HG02798 (cell line): ENCODE results near the gene CEP85L.

Source experiments
- ATAC-seq: cut with Tn5 transposase; IDR thresholded peaks from one replicate; pipeline ENCODE4 v1.9.1; 2021; ENCODE audit warnings: mild to moderate bottlenecking; ENCODE audit not compliant: unreplicated experiment, poor library complexity

CEP85L gene

GRCh38 chr6:118630923-118631322 lies 20.5 kb downstream of the CEP85L start:
- ATAC-seq, result no peak

DNA sequence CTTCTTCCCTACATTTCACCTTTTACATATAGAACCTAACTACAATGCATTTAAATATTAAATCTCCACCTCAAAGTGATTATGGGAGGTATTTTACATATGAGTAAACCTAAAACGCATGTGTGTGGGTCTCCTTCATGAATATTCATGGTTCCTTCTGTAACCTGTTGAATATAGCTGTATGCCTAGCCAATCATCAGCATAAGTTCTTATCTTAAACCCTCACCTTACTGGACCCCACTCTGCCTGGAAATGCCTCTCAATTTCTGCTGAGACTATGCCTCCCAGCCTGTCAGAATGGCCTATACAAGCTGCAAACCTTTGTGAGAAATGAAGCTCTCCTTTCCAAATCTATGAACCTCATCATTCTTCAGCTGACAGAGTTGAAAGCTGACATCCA lies 21.3 kb downstream of the CEP85L start:
- ATAC-seq, result no peak

DNA sequence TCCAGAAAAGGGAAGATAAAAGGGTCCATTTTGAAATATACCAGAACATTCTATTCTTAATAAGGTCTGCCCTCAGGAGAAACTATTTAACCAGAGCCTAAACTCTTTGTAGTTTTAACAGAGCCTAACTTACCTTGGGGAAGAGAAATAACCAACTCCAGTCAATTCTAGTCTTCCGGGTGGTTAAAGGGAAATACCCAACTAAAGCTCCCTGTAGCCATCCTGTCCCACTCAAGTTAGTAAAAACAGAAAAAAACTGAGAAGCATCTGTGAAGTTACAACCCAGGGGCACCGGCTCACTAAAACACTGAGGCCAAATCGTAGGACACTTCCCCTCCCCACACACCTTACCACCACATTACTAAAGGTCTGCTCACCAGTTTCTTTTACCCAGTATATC lies 23.7 kb downstream of the CEP85L start:
- no peak for ATAC-seq

- no peak for ATAC-seq
Observed at GRCh38 chr6:118625833-118626232, 25.6 kb downstream of the CEP85L start.

GRCh38 chr6:118621799-118622470 lies 29.5 kb downstream of the CEP85L start:
- no peak for ATAC-seq

DNA sequence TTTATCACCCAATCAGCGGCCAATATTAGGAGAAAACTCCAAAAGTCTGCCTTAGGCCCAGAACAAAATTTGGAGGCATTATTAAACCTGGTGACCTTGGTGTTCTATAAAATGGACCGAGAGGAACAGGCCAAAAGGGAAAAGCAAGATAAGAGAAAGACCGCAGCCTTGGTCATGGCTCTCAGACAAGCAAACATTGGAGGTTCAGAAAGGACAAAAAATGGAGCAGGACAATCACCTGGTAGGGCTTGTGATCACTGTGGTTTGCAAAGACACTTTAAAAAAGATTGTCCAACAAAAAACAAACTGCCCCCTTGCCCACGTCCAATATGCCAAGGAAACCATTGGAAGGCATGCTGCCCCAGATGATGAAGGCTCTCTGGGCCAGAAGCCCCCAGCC lies 31.2 kb downstream of the CEP85L start:
- no peak for ATAC-seq

- peak; percentile 91 for ATAC-seq
Observed at GRCh38 chr6:118618676-118619377, 32.6 kb downstream of the CEP85L start.

- no peak for ATAC-seq
Observed at GRCh38 chr6:118617417-118617816, 34.0 kb downstream of the CEP85L start.

DNA sequence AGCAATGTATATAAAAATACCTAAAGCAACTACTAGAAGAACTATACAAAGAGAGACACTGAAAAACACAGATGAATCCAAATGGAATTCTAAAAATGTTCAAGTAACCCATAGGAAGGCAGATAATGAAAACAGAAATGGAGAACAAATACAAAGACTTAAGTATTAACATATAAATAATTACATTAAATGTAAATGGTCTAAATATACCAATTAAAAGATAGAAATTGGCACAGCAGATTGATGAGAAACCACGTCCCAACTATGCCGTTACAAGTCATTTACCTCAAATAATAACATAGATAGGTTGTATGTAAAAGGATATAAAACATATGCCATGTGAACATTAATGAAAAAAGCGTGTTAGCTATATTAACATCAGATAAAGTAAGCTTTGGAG lies 40.1 kb downstream of the CEP85L start:
- ATAC-seq, result no peak

GRCh38 chr6:118606858-118607257 lies 44.5 kb downstream of the CEP85L start:
- ATAC-seq, result no peak

DNA sequence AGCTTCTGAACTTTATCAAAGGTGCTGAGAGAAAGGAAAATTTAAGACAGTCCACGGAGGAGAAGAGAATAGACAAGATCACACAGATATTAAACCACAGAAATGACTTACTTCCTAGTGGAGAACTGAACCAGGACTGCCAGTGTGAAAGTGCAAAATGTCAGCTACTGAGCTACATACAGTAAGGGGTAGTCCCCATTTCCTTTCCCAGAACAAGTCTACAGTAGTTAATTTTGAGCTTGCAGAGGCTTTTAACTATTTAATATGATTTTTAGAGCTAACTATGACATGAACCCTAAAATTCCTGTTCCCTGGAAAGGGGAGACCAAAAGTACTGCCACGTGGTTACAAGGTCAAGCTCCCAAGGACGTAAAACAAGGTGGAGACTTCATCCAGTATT lies 45.1 kb downstream of the CEP85L start:
- ATAC-seq, result no peak

DNA sequence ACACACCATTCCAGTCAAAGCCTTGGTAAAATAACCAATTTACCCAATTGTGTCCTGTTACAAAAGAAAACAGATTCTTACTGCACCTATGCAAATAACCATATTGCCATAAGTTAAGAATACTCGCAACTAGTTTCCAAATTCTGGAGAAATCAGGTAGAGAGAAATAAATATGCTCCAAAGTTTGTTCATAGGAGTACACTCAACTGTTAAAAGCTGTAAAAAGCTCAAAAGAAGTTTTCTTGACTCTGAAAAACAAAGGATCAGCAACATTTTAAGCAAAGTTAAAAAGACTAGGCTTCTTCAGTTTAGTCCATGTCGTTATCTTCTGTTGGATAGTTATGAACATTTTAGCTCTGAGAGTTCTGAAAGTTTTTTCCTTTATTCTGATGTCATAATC lies 48.0 kb downstream of the CEP85L start:
- no peak for ATAC-seq

- no peak for ATAC-seq
Observed at GRCh38 chr6:118602300-118602699, 49.1 kb downstream of the CEP85L start.

DNA sequence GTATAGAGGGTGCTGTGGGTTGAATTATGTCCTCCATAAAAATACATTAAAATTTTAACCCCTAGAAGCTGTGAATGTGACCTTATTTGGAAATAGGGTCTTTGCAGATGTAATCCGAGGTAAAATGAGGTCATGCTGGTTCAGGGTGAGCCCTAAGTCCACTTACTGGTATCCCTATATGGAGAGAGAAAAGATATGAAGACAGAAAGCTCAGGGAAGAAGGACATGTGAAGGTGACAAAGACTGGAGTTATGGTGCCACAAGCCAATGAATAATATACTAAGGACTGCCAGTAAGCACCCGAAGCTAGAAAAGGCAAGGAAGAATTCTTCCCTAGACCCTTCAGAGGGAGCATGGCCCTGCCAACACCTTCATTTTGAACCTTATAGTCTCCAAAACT lies 53.1 kb downstream of the CEP85L start:
- ATAC-seq, result no peak

DNA sequence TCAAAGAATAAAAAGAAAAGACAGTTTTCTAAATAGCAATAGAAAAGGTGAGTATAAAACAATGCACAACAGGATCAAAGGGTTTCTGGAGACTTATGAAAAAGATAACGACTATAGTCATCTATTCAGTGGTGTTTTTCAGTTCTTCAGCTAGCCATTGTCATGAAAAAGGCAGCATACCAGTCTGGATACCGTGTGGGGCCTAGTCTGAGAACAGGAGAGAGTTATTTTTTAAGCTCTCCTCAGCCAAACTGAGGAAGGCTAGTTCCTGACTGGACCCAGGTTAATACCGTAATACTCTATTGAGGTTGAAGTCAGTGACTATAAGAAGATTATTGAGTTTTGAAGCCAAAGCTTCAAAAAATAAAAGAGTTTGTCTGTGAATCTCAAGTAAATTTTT lies 53.8 kb downstream of the CEP85L start:
- ATAC-seq, result no peak

- ATAC-seq, result no peak
Observed at GRCh38 chr6:118596774-118597320, 54.5 kb downstream of the CEP85L start.

GRCh38 chr6:118594877-118595276 lies 56.5 kb downstream of the CEP85L start:
- ATAC-seq, result no peak

GRCh38 chr6:118591897-118592296 lies 59.5 kb downstream of the CEP85L start:
- no peak for ATAC-seq

- no peak for ATAC-seq
Observed at GRCh38 chr6:118589649-118590365, 61.6 kb downstream of the CEP85L start.

- ATAC-seq, result no peak
Observed at GRCh38 chr6:118589186-118589585, 62.2 kb downstream of the CEP85L start.

DNA sequence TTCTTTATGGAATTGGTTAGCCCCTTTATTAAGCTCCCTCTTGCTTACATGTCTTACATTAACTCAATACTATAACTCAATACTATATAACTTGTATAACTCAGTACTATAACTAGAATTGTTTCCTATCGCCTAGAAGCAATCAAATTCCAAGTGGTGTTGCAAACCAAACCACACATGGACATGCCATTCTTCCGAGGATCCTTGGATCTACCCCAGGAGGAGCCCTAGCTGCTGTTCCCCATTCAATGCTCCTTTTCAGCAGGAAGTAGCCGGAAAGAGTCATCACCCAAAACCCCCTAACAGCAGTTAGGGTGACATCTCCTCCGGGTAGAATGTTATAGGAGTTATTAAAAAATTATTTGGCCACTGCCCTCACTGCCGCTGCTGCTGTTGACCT lies 62.8 kb downstream of the CEP85L start:
- no peak for ATAC-seq
